Neural cell (in vitro differentiated cells): Measurements from ENCODE around the gene LINC00237.

Experiments
- CTCF ChIP-seq: fragments of 450-650 bp; IDR thresholded peaks from 2 replicates; pipeline ENCODE4 v1.5.1; 2014; ENCODE audit warnings: antibody characterized with exemption, mild to moderate bottlenecking, moderate library complexity; ENCODE audit not compliant: poor library complexity, severe bottlenecking
- EP300 ChIP-seq: fragments of 450-650 bp; conservative IDR thresholded peaks from 2 replicates; pipeline ENCODE4 v1.6.1; 2014; ENCODE audit warnings: antibody characterized with exemption, mild to moderate bottlenecking, moderate library complexity; ENCODE audit not compliant: poor library complexity, severe bottlenecking
- EZH2 ChIP-seq: fragments of 200-600, 300-800 bp; shearing (Covaris generic), sonication (generic); IDR thresholded peaks from 2 replicates; pipeline ENCODE4 v1.6.1; 2014; ENCODE audit warnings: antibody characterized with exemption, low read length, borderline replicate concordance, mild to moderate bottlenecking; ENCODE audit not compliant: insufficient read depth, poor library complexity, severe bottlenecking
- POLR2AphosphoS5 ChIP-seq: IDR thresholded peaks from 2 replicates; pipeline ENCODE4 v1.6.1; 2012
- TAF1 ChIP-seq: IDR thresholded peaks from 2 replicates; pipeline ENCODE4 v1.6.1; 2012; ENCODE audit warnings: low read depth

- TF ChIP-seq TAF1 (no peak), POLR2AphosphoS5 (no peak), CTCF (no peak), EP300 (no peak), EZH2 (no peak)
Observed at GRCh38 chr20:21052686-21053001, 53.5 kb downstream of the LINC00237 start.
